Loucy (cell line): ENCODE results near the gene E2F7.

ENCODE experiments used
- EZH2phosphoT487 ChIP-seq: fragments of 200-600 bp; IDR thresholded peaks from 2 replicates; pipeline ENCODE4 v1.6.1; 2018; ENCODE audit warnings: antibody characterized with exemption, mild to moderate bottlenecking, moderate library complexity, borderline replicate concordance
- TF ChIP-seq, protein P1 (sequence below): fragments of 200-600 bp; sonication (generic); conservative IDR thresholded peaks from 2 replicates; pipeline ENCODE4 v1.5.1; 2014; ENCODE audit warnings: mild to moderate bottlenecking, antibody characterized with exemption, low read length

DNA sequence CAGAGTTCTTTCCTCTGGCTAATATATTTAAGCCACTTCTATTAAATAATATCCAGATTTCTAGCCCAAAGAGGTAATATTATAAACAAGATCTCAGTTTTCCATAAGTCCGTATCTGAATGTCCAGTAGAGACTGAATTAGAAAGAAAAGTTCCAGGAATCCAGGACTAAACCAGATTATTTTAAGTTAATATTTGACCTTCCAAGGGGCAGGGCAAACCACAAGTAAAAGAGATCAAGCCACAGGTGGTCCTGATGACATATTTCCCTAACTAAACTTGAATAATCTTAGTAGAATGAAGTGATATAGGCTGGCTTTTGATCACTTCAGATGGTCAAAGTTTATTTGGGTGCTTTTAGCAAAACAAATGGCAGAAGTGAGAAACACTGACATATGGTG is 43.3 kb upstream of the E2F7 start:
- TF ChIP-seq, protein P1, sequence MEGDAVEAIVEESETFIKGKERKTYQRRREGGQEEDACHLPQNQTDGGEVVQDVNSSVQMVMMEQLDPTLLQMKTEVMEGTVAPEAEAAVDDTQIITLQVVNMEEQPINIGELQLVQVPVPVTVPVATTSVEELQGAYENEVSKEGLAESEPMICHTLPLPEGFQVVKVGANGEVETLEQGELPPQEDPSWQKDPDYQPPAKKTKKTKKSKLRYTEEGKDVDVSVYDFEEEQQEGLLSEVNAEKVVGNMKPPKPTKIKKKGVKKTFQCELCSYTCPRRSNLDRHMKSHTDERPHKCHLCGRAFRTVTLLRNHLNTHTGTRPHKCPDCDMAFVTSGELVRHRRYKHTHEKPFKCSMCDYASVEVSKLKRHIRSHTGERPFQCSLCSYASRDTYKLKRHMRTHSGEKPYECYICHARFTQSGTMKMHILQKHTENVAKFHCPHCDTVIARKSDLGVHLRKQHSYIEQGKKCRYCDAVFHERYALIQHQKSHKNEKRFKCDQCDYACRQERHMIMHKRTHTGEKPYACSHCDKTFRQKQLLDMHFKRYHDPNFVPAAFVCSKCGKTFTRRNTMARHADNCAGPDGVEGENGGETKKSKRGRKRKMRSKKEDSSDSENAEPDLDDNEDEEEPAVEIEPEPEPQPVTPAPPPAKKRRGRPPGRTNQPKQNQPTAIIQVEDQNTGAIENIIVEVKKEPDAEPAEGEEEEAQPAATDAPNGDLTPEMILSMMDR: no peak
- no peak for TF ChIP-seq EZH2phosphoT487
